ENCODE measurements around the gene TTF1.
"Not testable (repeated sequence)": the region's sequence is repeated elsewhere in the genome, so short reads cannot be mapped to it uniquely, and the experiment has no call there.

The TTF1 gene

DNA sequence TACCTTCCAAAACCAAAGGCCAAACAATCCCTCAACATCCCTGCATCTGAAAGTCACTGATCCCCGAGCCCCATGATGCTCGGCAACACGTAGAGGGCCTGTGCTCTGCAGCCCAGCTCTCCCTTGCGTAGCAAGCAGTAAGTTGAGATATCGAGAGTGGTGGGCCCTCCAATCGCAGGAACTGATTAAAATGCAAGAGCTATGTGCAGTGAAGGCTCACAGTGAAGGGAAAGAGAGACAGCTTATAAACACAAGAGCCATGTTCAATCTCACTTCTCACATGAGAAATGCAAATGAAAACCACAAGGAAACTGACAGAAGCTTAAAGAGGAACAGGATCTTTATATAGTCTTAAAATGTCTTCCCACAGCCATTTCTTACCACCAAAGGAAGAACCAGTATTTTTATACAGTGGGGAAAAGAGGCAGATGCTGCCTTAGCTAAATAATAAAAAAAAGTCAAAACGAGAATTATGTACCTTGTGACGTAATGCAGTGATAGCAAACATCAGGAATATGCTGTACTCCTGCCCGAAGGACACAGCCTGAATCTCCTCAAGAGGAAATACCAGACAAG lies 24.6 kb downstream of the TTF1 start:
- Histone ChIP-seq H3K4me3 (ENCODE audit: low read length) (no peak overlapping the region), H3K4me1 (ENCODE audit: control insufficient read depth, low read depth, low read length) (no peaks in the 10 kb centered on the region), H3K36me3 (ENCODE audit: control insufficient read depth, low read depth, low read length) (peaks cover 80% of the 10 kb centered on the region), H3K27me3 (ENCODE audit: control insufficient read depth, insufficient read depth, low read length) (no peaks in the 10 kb centered on the region), H3K9ac (ENCODE audit: low read length) (no peak overlapping the region), H3K9me3 (ENCODE audit: control insufficient read depth, low read depth, low read length) (peaks cover 5% of the 10 kb centered on the region), H3K27ac (ENCODE audit: low read length) (no peak overlapping the region)

DNA sequence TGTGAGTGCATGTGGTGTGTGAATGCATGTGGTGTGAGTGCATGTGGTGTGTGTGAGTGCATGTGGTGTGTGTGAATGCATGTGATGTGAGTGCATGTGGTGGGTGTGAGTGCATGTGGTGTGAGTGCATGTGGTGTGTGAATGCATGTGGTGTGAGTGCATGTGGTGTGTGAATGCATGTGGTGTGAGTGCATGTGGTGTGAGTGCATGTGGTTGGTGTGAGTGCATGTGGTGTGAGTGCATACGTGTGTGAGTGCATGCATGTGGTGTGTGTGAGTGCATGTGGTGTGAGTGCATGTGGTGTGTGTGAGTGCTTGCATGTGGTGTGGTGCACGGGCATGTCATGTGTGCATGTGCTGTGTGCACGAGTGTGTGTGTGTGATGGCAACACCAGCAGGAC lies 28.2 kb downstream of the TTF1 start:
- peaks cover 66% of the 10 kb centered on the region for H3K36me3 ChIP-seq (ENCODE audit: control insufficient read depth, low read depth, low read length)
- H3K9me3 ChIP-seq (ENCODE audit: control insufficient read depth, low read depth, low read length); H3K4me1 ChIP-seq (ENCODE audit: control insufficient read depth, low read depth, low read length); H3K27ac ChIP-seq (ENCODE audit: low read length); H3K27me3 ChIP-seq (ENCODE audit: control insufficient read depth, insufficient read depth, low read length); H3K4me3 ChIP-seq (ENCODE audit: low read length); H3K9ac ChIP-seq (ENCODE audit: low read length): not testable (repeated sequence)

GRCh38 chr9:132377769-132378168 lies 28.9 kb downstream of the TTF1 start:
- H3K27ac ChIP-seq (ENCODE audit: low read length); H3K4me1 ChIP-seq (ENCODE audit: control insufficient read depth, low read depth, low read length); H3K27me3 ChIP-seq (ENCODE audit: control insufficient read depth, insufficient read depth, low read length); H3K9ac ChIP-seq (ENCODE audit: low read length); H3K9me3 ChIP-seq (ENCODE audit: control insufficient read depth, low read depth, low read length); H3K4me3 ChIP-seq (ENCODE audit: low read length): not testable (repeated sequence)
- H3K36me3 ChIP-seq (ENCODE audit: control insufficient read depth, low read depth, low read length), result peaks cover 62% of the 10 kb centered on the region

DNA sequence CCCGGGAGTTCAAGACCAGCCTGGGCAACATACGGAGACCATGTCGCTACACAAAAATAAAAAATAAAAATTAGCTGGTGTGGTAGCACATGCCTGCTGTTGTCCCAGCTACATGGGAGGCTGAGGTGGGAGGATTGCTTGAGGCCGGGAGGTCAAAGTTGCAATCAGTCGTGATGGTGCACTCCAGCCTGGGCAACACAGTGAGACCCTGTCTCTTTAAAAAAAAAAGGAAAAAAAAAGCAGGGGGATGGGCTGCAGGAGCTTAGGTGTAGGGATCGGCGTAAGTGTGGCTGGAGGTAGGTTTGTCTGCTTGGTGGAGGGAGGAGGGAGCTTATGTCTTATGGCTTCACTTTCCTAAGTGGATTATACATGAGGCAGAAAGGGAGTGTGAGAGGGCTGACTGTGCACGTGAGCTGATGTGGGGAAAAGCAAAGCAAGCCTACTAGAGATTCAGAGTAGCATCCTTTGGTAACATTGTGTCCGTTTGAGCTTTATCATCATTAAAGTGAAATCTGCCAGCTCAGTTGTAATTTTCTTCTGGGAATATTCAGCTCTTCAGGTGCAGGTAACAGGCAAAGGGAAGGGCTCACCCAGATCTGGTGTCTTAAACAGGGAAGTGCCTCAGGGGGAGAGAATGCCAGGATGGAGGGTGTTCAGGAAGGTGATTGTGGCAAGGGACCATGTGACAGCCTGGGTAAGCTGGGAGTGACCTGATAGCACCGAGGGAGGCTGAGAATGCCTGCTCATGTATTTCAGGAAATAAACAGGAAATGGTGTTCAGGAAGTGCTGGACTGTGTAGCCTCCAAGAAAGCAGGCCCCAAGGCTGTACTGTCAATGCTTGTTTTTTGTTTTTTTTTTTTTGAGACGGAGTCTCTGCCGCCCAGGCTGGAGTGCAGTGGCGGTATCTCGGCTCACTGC lies 34.2 kb downstream of the TTF1 start:
- H3K27me3 ChIP-seq (ENCODE audit: control insufficient read depth, insufficient read depth, low read length), result no peaks in the 10 kb centered on the region
- H3K9me3 ChIP-seq (ENCODE audit: control insufficient read depth, low read depth, low read length), result no peaks in the 10 kb centered on the region
- H3K4me1 ChIP-seq (ENCODE audit: control insufficient read depth, low read depth, low read length), result no peaks in the 10 kb centered on the region
- peaks cover 25% of the 10 kb centered on the region for H3K36me3 ChIP-seq (ENCODE audit: control insufficient read depth, low read depth, low read length)
- H3K9ac ChIP-seq (ENCODE audit: low read length), result no peak overlapping the region
- no peak overlapping the region for H3K4me3 ChIP-seq (ENCODE audit: low read length)
- H3K27ac ChIP-seq (ENCODE audit: low read length), result no peak overlapping the region

GRCh38 chr9:132370592-132370991 lies 36.0 kb downstream of the TTF1 start:
- no peak overlapping the region for H3K9ac ChIP-seq (ENCODE audit: low read length)
- no peaks in the 10 kb centered on the region for H3K9me3 ChIP-seq (ENCODE audit: control insufficient read depth, low read depth, low read length)
- H3K27ac ChIP-seq (ENCODE audit: low read length), result no peak overlapping the region
- H3K4me1 ChIP-seq (ENCODE audit: control insufficient read depth, low read depth, low read length), result no peaks in the 10 kb centered on the region
- H3K4me3 ChIP-seq (ENCODE audit: low read length), result no peak overlapping the region
- peaks cover 6% of the 10 kb centered on the region for H3K36me3 ChIP-seq (ENCODE audit: control insufficient read depth, low read depth, low read length)
- H3K27me3 ChIP-seq (ENCODE audit: control insufficient read depth, insufficient read depth, low read length), result no peaks in the 10 kb centered on the region

DNA sequence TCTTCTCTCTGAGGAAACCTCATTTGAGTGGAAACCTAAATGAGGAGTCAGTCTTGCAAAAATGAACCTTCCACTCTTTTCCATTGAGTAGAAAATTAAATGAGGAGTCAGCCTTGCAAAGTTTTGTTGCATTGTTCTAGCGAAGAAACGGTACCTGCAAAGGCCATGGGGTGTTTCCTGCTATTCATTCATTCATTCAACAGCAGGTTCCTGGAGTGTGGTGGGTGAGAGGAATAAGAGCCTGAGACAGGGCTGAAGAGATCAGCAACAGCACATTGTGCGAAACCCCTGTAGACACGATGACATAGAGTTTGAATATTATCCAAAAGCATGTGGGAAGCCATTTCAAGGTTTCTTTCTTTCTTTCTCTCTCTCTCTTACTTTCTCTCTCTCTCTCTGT lies 37.2 kb downstream of the TTF1 start:
- Histone ChIP-seq H3K27ac (ENCODE audit: low read length) (no peak overlapping the region), H3K4me1 (ENCODE audit: control insufficient read depth, low read depth, low read length) (no peaks in the 10 kb centered on the region), H3K9me3 (ENCODE audit: control insufficient read depth, low read depth, low read length) (no peaks in the 10 kb centered on the region), H3K27me3 (ENCODE audit: control insufficient read depth, insufficient read depth, low read length) (no peaks in the 10 kb centered on the region), H3K36me3 (ENCODE audit: control insufficient read depth, low read depth, low read length) (no peaks in the 10 kb centered on the region), H3K4me3 (ENCODE audit: low read length) (no peak overlapping the region), H3K9ac (ENCODE audit: low read length) (no peak overlapping the region)

DNA sequence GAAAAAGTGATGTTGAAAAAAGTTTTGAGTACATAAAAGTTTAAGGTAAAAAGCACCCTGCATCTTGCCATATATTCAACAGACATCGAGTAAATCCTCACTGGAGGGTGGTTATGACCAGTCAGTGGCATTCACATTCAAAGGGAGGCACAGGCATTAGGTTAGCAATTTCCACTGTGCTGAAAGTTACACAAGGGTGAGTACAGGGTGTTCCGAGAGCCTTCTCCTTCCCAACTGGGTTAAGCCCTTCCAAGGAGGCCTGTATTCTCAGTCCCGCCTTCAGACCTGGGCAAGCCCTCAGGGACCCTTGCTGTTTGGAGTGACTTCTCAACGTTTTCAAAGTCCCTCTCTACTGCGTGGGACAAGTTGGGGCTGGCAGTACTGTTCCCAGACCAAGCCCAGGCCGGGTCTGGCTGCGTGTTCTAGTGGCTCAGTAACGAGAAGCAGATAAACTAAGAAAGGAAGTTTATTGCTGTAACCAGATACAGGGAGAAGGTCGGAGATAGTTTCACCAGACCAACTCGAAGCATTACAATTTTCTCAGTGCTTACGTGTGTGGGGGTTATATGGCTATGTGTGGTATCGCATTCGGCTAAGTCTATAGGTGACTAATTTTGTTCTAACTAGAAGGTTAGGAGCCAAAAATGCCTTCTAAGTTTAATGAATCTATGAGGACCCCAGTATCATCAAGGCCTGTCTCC lies 38.9 kb downstream of the TTF1 start:
- Histone ChIP-seq H3K36me3 (ENCODE audit: control insufficient read depth, low read depth, low read length) (no peaks in the 10 kb centered on the region), H3K27ac (ENCODE audit: low read length) (no peak overlapping the region), H3K4me1 (ENCODE audit: control insufficient read depth, low read depth, low read length) (no peaks in the 10 kb centered on the region), H3K9me3 (ENCODE audit: control insufficient read depth, low read depth, low read length) (no peaks in the 10 kb centered on the region), H3K27me3 (ENCODE audit: control insufficient read depth, insufficient read depth, low read length) (no peaks in the 10 kb centered on the region), H3K4me3 (ENCODE audit: low read length) (no peak overlapping the region), H3K9ac (ENCODE audit: low read length) (no peak overlapping the region)

DNA sequence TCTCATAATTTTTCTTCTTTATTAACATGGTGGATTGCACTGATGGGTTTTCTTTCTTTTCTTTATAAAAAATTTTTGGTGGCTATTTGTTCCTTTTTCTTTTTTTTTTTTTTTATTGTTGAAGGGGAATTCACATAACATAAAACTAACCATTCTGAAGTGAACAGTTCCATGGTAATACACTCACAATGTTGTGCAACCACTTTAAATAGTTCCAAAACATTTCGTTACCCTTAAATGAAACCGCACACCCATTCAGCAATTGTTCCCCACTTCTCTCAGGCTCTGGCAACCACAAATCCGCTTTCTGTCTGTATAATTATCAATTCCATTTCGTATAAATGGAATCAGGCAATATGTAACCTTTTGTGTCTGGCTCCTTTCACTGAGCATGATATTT lies 40.2 kb downstream of the TTF1 start:
- Histone ChIP-seq H3K36me3 (ENCODE audit: control insufficient read depth, low read depth, low read length) (no peaks in the 10 kb centered on the region), H3K27ac (ENCODE audit: low read length) (no peak overlapping the region), H3K9me3 (ENCODE audit: control insufficient read depth, low read depth, low read length) (no peaks in the 10 kb centered on the region), H3K27me3 (ENCODE audit: control insufficient read depth, insufficient read depth, low read length) (no peaks in the 10 kb centered on the region), H3K4me1 (ENCODE audit: control insufficient read depth, low read depth, low read length) (no peaks in the 10 kb centered on the region), H3K9ac (ENCODE audit: low read length) (no peak overlapping the region), H3K4me3 (ENCODE audit: low read length) (no peak overlapping the region)

GRCh38 chr9:132365986-132366385 lies 40.7 kb downstream of the TTF1 start:
- Histone ChIP-seq H3K9me3 (ENCODE audit: control insufficient read depth, low read depth, low read length) (no peaks in the 10 kb centered on the region), H3K9ac (ENCODE audit: low read length) (no peak overlapping the region), H3K4me3 (ENCODE audit: low read length) (no peak overlapping the region), H3K27me3 (ENCODE audit: control insufficient read depth, insufficient read depth, low read length) (no peaks in the 10 kb centered on the region), H3K36me3 (ENCODE audit: control insufficient read depth, low read depth, low read length) (no peaks in the 10 kb centered on the region), H3K27ac (ENCODE audit: low read length) (no peak overlapping the region), H3K4me1 (ENCODE audit: control insufficient read depth, low read depth, low read length) (no peaks in the 10 kb centered on the region)

DNA sequence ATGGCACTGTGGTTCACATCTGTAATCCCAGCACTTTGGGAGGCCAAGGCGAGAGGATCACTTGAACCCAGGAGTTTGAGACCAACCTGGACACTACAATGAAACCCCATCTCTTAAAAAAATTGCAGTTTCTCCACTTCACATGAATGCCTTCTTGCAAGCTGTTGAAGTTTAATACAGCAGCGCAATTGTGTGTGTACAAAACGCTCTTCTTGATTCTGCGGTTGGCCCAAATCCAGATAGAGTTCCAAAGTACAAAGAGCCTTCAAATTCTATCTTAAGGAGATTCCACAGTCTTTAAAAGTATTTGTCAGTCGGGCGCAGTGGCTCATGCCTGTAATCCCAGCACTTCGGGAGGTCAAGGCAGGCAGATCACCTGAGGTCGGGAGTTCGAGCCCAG lies 42.6 kb downstream of the TTF1 start:
- H3K4me1 ChIP-seq (ENCODE audit: control insufficient read depth, low read depth, low read length), result no peaks in the 10 kb centered on the region
- H3K9me3 ChIP-seq (ENCODE audit: control insufficient read depth, low read depth, low read length), result no peaks in the 10 kb centered on the region
- H3K27ac ChIP-seq (ENCODE audit: low read length), result no peak overlapping the region
- no peaks in the 10 kb centered on the region for H3K36me3 ChIP-seq (ENCODE audit: control insufficient read depth, low read depth, low read length)
- no peak overlapping the region for H3K9ac ChIP-seq (ENCODE audit: low read length)
- H3K4me3 ChIP-seq (ENCODE audit: low read length), result no peak overlapping the region
- no peaks in the 10 kb centered on the region for H3K27me3 ChIP-seq (ENCODE audit: control insufficient read depth, insufficient read depth, low read length)

- H3K4me1 ChIP-seq (ENCODE audit: control insufficient read depth, low read depth, low read length), result peaks cover 7% of the 10 kb centered on the region
- H3K9me3 ChIP-seq (ENCODE audit: control insufficient read depth, low read depth, low read length), result no peaks in the 10 kb centered on the region
- no peaks in the 10 kb centered on the region for H3K27me3 ChIP-seq (ENCODE audit: control insufficient read depth, insufficient read depth, low read length)
- H3K36me3 ChIP-seq (ENCODE audit: control insufficient read depth, low read depth, low read length), result peaks cover 7% of the 10 kb centered on the region
- H3K9ac ChIP-seq (ENCODE audit: low read length), result no peak overlapping the region
- no peak overlapping the region for H3K4me3 ChIP-seq (ENCODE audit: low read length)
- no peak overlapping the region for H3K27ac ChIP-seq (ENCODE audit: low read length)
These were observed 48.9 kb downstream of the TTF1 start for GRCh38 chr9:132357764-132358163.
